OCI-LY3 (cell line): Measurements from ENCODE around the gene NEK2.

ENCODE experiments used
- H2AFZ ChIP-seq: fragments of 200-600, 300-600 bp; shearing (Covaris generic); 2 replicates; pipeline ENCODE4 v1.6.0; 2014; ENCODE audit warnings: antibody characterized with exemption, low read depth, low read length
- H3K27ac ChIP-seq: fragments of 200-600, 300-600 bp; sonication (generic); 2 replicates; pipeline ENCODE4 v1.5.1; 2014; ENCODE audit warnings: mild to moderate bottlenecking, low read length, moderate library complexity, mixed read lengths
- H3K27me3 ChIP-seq: fragments of 200-600, 300-600 bp; sonication (generic); 2 replicates; pipeline ENCODE4 v1.6.1; 2014; ENCODE audit warnings: low read depth, low read length, mixed read lengths
- H3K36me3 ChIP-seq: fragments of 200-600, 300-600 bp; sonication (generic); replicated peaks from 2 replicates; pipeline ENCODE3; 2014; ENCODE audit warnings: low read depth, low read length, mixed read lengths
- H3K4me1 ChIP-seq: fragments of 300-600, 200-600 bp; sonication (generic); 2 replicates; pipeline ENCODE4 v1.6.1; 2014; ENCODE audit warnings: low read length, mixed read lengths
- H3K4me2 ChIP-seq: fragments of 200-600, 300-600 bp; sonication (generic); 2 replicates; pipeline ENCODE4 v1.6.1; 2014; ENCODE audit warnings: low read length, mixed read lengths
- H3K4me3 ChIP-seq: fragments of 300-600, 200-600 bp; sonication (generic); 2 replicates; pipeline ENCODE4 v1.5.1; 2014; ENCODE audit warnings: antibody characterized with exemption, mild to moderate bottlenecking, low read length, moderate library complexity
- H3K79me2 ChIP-seq: fragments of 300-600, 200-600 bp; shearing (Covaris generic); 2 replicates; pipeline ENCODE4 v1.6.1; 2014; ENCODE audit warnings: mild to moderate bottlenecking, low read length, mixed read lengths
- H3K9ac ChIP-seq: fragments of 300-600, 200-600 bp; shearing (Covaris generic); 2 replicates; pipeline ENCODE4 v1.6.0; 2014; ENCODE audit warnings: mild to moderate bottlenecking, low read length, moderate library complexity
- H3K9me3 ChIP-seq: fragments of 200-600, 300-600 bp; shearing (Covaris generic); 2 replicates; pipeline ENCODE4 v1.6.1; 2014; ENCODE audit warnings: low read length, mixed read lengths; ENCODE audit not compliant: insufficient read depth
- H4K20me1 ChIP-seq: fragments of 200-600, 300-600 bp; sonication (generic); 2 replicates; pipeline ENCODE4 v1.6.1; 2016; ENCODE audit warnings: low read length, mixed read lengths; ENCODE audit not compliant: insufficient read depth
- CTCF ChIP-seq: fragments of 200-600, 300-600 bp; sonication (generic); IDR thresholded peaks from 2 replicates; pipeline ENCODE4 v1.5.1; 2014; ENCODE audit warnings: antibody characterized with exemption, low read length, low read depth
- EZH2phosphoT487 ChIP-seq: fragments of 200-600 bp; shearing (Covaris generic); IDR thresholded peaks from 2 replicates; pipeline ENCODE4 v1.6.1; 2018; ENCODE audit warnings: antibody characterized with exemption, mixed run types, low read depth

The NEK2 gene

GRCh38 chr1:211632808-211633523 is 42.5 kb downstream of the NEK2 start:
- Histone ChIP-seq H3K36me3 (no peaks in the 10 kb centered on the region), H4K20me1 (no peaks in the 10 kb centered on the region), H3K9ac (no peak overlapping the region), H3K4me1 (no peaks in the 10 kb centered on the region), H3K4me2 (no peak overlapping the region), H2AFZ (no peak overlapping the region), H3K27me3 (no peaks in the 10 kb centered on the region), H3K27ac (no peak overlapping the region), H3K4me3 (no peak overlapping the region), H3K9me3 (no peaks in the 10 kb centered on the region), H3K79me2 (no peaks in the 10 kb centered on the region)
- no peak for TF ChIP-seq EZH2phosphoT487
- no peak for TF ChIP-seq CTCF

- Histone ChIP-seq H3K36me3 (no peaks in the 10 kb centered on the region), H2AFZ (no peak overlapping the region), H4K20me1 (no peaks in the 10 kb centered on the region), H3K4me2 (no peak overlapping the region), H3K4me3 (no peak overlapping the region), H3K9me3 (no peaks in the 10 kb centered on the region), H3K4me1 (no peaks in the 10 kb centered on the region), H3K9ac (no peak overlapping the region), H3K27ac (no peak overlapping the region), H3K27me3 (no peaks in the 10 kb centered on the region), H3K79me2 (no peaks in the 10 kb centered on the region)
- TF ChIP-seq CTCF (no peak), EZH2phosphoT487 (no peak)
Measured at GRCh38 chr1:211632117-211632807, 43.2 kb downstream of the NEK2 start.

- Histone ChIP-seq H3K4me1 (no peaks in the 10 kb centered on the region), H4K20me1 (no peaks in the 10 kb centered on the region), H3K36me3 (no peaks in the 10 kb centered on the region), H3K79me2 (no peaks in the 10 kb centered on the region), H3K4me3 (no peak overlapping the region), H3K4me2 (no peak overlapping the region), H2AFZ (no peak overlapping the region), H3K27me3 (no peaks in the 10 kb centered on the region), H3K9ac (no peak overlapping the region), H3K9me3 (no peaks in the 10 kb centered on the region), H3K27ac (no peak overlapping the region)
- TF ChIP-seq EZH2phosphoT487 (no peak), CTCF (no peak)
Measured at GRCh38 chr1:211631168-211631567, 44.3 kb downstream of the NEK2 start.

GRCh38 chr1:211630236-211631081 is 45.0 kb downstream of the NEK2 start:
- Histone ChIP-seq H4K20me1 (no peaks in the 10 kb centered on the region), H3K36me3 (no peaks in the 10 kb centered on the region), H3K4me3 (no peak overlapping the region), H3K4me1 (no peaks in the 10 kb centered on the region), H3K79me2 (no peaks in the 10 kb centered on the region), H3K9me3 (no peaks in the 10 kb centered on the region), H3K4me2 (no peak overlapping the region), H3K27me3 (no peaks in the 10 kb centered on the region), H3K9ac (no peak overlapping the region), H3K27ac (no peak overlapping the region), H2AFZ (no peak overlapping the region)
- no peak for TF ChIP-seq EZH2phosphoT487
- no peak for TF ChIP-seq CTCF
